GM18951 (cell line): Measurements from ENCODE around the gene APBA1.

Source experiments
- POLR2A ChIP-seq: IDR thresholded peaks from 4 replicates; pipeline ENCODE4 v1.6.1; 2011; ENCODE audit warnings: mild to moderate bottlenecking; ENCODE audit not compliant: insufficient read length, insufficient read depth; ENCODE audit errors: extremely low read depth
- in situ Hi-C: fragments of 300-500 bp; cut with MboI; formaldehyde crosslinking; loops from one replicate; pipeline ENCODE4 v1.12.0; 2022; ENCODE audit warnings: low sequenced_read_pairs, mixed read lengths, inconsistent platforms; ENCODE audit not compliant: unreplicated experiment

Gene APBA1

DNA sequence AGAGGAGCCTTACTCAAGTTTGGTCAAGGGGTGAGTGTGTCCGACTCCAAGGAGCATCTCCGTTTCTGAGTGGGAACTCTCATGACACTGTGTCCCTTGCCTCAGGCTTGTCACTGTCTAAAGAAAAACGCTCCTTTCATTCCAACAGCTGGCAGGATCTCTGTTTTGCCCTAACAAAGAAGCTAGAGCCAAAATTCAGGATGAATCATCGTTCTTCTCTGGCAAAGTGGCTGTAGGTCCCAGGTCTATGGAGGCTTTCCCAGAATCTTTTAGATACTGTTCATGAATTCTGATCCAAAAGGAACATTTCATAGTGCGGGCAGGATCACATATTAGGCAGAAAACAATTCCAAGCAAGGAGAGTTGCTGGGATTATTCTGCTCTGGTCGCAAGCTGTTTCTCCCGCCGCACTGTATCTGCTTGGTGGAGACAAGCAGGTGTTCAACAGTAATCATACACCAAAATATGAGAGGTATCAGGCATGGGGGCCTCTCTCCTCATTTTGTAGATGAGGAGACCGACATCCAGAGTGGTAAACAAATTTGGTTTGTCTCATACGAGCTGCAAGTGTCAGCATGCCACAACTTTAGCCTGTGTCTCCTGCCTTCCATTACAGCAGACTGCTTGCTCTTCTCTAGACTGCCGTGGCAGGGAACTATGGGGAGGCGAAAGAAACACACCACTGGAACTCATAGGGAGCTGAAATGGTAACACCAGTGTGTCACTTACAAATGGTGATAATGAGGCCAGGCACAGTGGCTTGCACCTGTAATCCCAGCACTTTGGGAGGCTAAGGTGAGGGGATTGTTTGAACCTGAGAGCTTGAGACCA lies 274.6 kb downstream of the APBA1 start:
- no peak for TF ChIP-seq POLR2A
- in situ Hi-C loops = no loop called here

DNA sequence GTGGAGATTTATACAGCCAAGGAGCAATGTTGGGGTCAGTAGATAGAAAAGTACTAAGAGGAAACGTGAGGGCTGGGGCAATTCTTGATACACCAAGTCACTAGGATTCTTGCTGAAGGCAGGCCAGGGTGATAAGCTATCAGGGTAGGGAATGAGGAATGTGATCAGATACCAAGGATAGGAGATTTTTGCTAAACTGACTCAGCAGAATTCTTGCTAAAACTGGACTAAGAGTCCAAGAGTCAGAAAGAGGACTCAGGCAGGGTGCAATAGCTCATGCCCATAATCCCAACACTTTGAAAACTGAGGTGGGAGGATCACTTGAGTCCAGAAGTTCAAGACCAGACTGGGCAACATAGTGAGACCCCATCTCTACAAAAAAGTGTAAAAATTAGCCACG lies 275.4 kb downstream of the APBA1 start:
- in situ Hi-C loops = no loop called here
- no peak for TF ChIP-seq POLR2A

DNA sequence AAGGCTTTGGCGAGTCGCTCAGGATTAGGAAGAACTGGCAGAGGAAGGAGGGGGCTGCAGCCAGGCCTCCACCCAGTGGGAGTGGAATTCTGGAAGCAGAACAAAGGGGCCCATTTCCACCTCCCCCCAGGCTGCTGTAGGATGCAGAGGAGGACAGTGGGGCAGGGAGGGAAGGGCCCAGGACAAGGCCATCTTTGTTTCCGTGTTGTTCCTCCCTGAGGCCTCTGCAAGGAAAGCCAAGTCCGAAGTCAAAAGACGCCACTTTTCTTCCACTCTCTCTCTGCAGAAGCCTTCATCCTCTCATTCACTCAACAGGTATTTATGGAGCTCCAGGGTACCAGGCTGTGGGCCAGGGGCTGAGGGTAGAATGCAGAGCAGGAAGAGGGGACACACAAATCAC lies 276.5 kb downstream of the APBA1 start:
- no peak for TF ChIP-seq POLR2A
- in situ Hi-C loops = no loop called here

DNA sequence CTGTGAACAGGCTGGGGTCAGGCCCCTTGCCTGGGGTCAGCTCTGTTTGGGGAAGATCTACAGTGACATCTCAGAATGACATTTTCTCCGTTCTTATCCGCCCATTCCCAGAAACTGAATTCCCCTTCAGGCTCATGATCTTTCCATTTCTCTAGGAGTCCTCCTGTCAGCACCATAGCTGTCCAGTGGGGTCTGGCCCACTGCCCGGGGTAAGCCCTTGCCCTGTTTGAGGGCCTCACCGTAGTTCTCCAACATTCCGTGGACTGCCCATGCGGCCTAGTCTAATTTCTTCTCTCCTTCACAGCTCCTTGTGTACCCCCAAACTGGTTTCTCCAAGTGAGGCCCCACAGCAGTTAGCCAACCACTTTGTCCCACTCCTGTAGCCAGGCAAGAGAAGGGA lies 278.7 kb downstream of the APBA1 start:
- in situ Hi-C loops = no loop called here
- TF ChIP-seq POLR2A = no peak

DNA sequence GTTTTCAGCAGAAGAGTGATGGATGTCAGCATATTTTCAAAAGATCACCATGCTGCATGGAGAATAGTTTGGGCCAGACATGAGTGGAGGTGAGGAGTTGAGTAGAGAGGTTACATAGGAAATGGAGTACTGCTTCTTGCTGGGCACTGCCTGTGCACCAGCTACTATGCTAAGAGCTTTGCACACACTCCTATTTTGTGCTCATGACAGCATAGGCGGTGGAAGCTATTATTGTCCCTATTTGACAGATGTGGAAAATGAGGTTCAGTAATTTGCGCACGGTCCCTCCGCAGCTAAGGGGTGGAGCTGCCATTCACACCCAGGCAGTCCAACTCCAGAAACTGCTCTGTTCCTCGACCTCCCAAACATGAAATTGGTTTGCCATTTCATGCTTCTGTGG lies 279.3 kb downstream of the APBA1 start:
- in situ Hi-C loops = no loop called here
- TF ChIP-seq POLR2A = no peak

DNA sequence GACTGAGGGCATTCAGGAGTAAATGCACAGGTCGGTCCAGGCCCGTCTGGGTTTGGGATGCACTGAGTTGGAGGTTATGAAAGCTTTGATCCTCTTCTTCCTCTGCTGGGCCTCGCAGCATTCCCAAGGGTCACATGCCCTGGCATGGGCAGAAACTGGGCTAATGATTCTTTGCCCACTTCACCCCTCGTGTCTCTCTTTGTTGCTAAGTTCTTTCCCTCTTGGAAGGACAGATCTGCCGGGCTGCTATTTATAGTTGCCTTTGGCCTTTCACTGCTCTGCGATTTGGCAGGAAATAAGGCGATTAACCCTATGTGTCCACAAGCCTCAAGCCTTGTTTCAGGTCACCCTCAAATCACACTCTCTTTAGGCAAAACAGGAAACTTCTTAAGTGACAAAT lies 280.2 kb downstream of the APBA1 start:
- in situ Hi-C loops = no loop called here
- TF ChIP-seq POLR2A = no peak

DNA sequence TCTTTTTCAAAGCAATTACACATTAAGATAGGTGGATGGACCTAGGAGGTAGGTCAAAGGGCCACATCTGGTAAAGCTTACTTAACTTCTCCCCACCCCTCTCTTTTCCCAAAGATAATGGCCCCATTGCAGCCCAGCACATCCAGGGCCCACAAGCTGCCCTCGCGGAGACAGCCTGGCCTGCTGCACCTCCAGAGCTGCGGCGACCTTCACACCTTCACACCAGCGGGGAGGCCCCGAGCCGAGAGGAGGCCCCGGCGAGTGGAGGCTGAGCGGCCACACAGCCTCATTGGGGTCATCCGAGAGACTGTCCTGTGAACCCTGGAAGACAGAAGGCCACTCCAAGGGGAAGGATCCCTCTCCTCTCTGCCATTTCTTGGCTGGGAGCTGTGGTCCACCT lies 280.7 kb downstream of the APBA1 start:
- no peak for TF ChIP-seq POLR2A
- in situ Hi-C loops = no loop called here

DNA sequence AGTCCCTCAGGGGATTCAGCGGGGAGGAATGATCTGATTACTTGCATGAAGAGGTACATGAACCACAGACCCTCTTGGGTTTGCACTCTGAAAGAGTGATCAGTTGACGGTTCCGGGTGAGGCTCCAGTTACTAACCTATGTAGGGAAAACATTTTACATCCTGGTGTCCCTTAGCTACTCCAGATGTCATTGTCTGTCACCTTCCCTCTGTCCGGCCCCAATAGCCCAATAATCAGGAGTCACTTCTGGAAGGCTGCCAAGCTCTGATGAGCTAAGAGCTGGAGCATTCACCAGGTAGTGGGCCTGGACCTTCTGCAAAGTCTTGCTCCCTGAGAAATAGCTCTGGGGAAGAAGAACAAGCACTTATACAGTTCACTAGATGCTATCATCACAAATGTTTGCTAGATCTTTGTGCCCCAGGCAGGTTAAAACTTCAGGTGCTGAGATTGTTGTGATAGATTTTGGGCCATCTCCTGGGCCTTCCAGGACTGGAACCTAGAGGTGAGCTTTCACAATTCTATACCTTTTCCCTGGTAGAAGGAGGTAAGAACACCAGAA lies 282.7 kb downstream of the APBA1 start:
- TF ChIP-seq POLR2A = no peak
- in situ Hi-C loops = no loop called here

DNA sequence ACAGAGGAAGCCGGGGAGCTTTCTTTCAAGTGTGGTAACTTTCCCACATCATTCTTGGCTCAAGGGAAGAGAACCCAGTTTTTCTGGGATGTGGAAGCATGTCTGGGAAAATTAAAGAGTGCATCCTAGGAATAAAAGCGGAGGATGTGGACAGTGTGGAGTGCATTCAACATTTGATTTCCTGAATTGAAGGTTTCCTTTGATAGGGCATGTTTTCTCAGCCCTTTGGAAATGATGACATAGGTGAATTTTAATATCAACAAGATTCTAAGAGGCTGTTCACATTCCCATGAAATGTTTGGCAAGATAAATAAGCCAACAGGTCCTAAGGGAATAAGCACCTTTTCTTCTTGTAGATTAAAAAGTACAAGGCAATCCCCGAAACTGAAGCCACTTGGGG lies 283.6 kb downstream of the APBA1 start:
- in situ Hi-C loops = no loop called here
- TF ChIP-seq POLR2A = no peak

DNA sequence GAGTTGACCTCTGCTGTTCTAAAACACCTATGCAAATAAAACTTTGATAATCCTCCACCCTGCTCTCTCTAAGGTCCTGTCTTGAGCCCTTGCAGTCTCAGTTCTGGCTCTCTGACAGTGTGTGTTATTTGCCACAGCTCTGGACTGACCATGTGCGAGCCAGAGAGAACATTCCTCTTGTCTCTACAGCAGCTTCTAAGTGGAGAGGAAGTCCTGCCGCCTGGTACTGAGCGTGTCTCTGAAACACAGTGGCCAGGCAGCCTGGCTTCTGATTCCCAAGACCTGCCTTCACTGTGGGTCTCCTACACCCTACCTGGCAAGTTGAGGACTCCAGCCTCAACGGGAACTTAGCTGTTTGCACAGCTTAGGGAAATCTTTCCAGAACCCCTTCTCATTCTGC lies 285.5 kb downstream of the APBA1 start:
- in situ Hi-C loops = no loop called here
- TF ChIP-seq POLR2A = no peak

DNA sequence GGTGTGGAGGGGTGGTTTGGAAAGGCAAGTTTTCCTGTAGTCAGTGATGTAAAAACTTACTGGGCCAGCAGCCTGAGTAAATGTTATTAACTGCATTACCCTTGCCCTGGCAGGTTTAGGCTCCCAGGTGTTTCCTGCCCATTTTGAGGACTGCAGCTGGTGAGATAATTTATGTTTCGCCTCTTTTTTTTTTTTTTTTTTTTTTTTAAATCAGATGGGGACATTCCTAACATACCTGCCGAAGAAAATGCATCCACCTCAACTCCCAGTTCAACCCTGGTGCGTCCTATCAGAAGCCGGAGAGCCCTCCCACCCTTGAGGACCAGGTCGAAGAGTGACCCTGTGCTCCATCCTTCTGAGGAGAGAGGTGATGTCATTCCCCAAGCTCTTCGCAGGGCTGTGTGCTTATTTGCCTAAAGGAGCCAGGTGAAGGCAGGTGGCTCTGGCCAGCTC lies 286.6 kb downstream of the APBA1 start:
- TF ChIP-seq POLR2A = no peak
- in situ Hi-C loops = no loop called here

DNA sequence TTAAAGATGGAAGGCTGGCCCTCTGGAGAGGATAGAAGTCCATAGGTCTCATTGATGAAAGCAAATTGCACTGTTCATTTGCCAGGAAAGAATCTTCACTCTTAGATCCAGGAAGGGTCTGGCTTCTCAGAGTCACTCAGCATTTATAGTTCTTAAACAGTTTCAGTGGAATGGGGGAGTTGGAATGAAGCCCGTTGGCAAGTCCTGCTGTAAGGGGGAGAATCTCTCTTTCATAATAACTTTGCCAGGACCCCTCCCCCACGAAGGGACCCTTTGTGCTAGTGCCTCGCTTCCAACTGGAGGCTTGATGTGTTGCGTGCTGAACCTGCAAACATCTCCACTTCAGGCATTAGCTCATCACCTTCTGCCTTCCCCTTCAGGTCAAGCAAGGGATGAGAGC lies 290.0 kb downstream of the APBA1 start:
- in situ Hi-C loops = no loop called here

DNA sequence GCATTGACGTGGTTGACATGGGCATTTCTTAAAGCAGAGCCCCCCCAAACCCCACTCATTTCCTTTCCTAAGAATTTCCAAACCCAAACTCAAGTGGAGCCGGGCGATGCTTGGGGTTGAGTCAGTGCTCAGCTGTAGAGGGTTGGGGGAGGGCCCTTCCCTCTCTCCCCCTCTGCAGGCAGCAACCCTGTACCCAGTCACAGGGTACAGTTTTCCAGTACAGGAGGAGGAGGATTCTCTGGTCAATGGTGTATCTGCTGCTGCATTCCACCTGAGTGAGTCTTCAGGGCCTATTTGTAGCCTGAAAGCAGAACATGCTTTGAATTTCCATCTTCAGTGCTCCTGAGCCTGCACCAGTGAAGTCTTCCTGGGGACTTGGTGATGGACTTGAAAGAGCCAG lies 291.4 kb downstream of the APBA1 start:
- no peak for TF ChIP-seq POLR2A
- in situ Hi-C loops = no loop called here

More for the DNA sequence above, 290.0 kb downstream of the APBA1 start:
- no peak for TF ChIP-seq POLR2A

DNA sequence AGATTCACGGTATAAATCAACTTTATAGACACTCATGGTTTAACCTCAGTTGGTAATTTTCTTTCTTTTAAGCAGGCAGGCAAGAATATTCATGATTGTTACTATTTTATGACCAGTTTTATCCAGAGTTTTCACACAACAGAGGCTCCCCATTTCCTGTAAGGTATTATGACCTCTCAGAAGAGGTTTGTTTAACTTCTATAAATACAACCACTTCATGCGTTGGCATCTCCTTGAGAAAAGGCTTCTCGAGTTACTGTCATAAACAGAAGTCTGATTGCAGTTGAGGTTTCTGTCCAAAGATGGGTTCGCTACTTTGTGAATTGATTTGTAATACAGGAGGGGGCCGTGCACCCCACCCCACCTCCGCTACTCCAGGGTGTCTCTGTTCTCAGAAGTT lies 291.9 kb downstream of the APBA1 start:
- in situ Hi-C loops = no loop called here
- TF ChIP-seq POLR2A = no peak
